Stimulated activated CD4-positive, alpha-beta T cell treated with anti-CD3 and anti-CD28 coated beads, TNF-alpha, amount 100 ng/mL, for 1 hour (primary cell): ENCODE results near the gene FNIP1.
"Not testable (repeated sequence)": the region's sequence is repeated elsewhere in the genome, so short reads cannot be mapped to it uniquely, and the experiment has no call there.

ENCODE experiments used
- DNase-seq, 3 donors: peaks; one replicate each; pipeline ENCODE4 v3.0.0-alpha.2; 2020; ENCODE audit warnings: low read depth in 3 of 3, low spot score in 1 of 3

FNIP1 gene

DNA sequence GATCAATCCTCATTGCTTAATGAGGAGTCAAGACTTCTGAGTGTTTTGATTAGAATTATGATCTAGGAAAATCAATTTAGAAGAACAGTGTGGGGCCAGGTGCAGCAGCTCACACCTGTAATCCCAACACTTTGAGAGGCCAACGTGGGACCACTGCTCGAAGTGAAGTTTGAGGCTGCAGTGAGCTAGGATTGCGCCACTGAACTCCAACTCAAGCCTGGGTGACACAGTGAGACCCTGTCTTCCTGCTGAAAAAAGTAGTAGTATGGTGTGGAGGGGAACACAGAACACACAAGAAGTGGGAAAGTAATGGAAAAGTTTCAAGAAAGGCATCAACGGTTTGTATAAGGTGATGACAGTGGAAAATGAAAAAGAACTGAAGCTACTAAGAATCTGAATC is 9.1 kb downstream of the FNIP1 start:
- no peak for DNase-seq

DNA sequence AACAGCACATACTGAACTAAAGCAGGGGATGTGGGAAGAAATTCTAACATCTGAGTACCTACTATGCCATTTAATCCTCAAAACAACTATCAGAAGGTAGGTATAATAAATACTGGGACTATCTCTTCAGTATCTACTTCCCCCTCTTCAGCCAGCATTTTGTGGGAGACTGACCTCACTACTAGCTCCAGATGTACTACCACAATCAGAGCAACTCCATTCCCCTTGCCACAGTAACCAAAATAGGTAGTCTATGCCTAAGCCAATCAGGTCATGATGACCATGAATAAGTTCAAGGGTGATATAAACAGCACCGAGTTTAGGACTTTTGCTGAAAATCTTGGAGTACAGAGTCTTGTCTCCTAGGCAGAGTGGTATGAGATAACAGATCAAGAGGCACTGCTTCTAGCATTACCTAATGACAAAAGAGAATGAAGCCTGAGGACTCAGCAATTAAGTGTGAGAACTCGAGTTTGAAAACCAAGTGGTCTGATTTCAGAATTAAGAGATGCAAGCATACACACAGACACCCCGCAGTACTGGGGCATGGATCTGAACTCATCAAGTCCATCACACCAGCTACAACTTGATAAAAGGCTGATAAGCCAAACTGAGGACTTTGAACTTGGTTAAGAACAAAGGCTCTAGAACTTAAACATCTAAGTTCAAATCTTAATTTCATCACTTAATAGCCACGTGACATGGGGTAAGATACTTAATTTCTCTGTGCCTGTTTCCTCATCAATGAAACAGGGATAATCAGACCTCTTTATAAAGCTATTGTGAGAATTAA is 9.7 kb downstream of the FNIP1 start:
- DNase-seq: no peak

DNA sequence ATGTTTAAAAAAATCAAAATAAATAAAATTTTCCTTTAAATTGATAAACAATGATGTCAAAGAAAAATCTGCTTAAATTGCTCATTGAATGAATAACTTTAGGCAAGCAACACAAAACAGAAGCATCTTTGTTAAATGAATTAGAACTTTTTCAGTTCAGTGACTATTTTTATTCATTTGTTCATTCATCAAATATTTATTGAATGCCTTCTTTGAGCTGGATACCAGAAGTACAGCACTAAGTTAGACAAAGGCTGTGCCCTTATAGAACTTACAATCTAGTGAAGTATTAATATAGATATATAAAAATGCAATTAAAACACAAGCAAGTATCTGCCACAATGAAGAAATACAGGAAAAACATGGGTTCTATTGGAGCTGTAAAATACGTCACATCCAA is 10.8 kb downstream of the FNIP1 start:
- DNase-seq: no peak

DNA sequence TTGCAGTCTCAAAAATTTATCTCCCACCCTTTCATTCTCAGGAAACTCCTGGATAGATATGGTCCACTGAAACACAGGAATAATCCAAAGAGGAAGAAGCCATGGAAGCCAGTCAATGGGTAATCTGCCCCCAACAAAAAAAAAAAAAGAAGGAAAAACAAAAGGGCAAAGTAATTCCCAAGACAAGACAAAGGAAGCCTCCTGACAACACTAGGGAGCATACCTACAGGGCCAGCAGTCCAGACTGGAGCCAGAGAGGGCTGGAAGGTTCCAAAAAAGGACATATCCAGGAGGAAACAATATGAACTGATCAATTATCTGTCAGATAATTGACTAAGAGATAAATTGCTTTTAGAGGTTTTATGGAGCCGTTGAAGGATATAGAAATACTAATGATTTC is 12.9 kb downstream of the FNIP1 start:
- DNase-seq: no peak

DNA sequence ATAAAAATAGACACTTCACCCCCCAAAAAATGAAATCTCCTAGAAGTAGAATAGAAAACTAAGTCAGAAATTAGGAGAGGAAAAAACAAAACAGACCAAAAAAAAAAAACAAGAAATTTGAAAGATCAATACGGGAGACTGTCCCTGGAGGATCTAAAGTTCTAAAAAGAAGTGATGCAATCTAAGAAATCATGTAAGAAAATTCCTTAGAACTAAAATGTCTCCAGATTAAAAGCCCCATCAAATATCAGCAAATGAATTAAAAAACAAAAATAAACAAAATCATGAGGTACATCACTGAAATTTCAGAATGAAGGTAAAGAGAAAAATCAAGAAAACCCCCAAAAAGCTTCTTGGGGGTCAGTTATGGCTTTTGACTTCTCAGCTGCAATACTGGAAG is 13.5 kb downstream of the FNIP1 start:
- DNase-seq: no peak

DNA sequence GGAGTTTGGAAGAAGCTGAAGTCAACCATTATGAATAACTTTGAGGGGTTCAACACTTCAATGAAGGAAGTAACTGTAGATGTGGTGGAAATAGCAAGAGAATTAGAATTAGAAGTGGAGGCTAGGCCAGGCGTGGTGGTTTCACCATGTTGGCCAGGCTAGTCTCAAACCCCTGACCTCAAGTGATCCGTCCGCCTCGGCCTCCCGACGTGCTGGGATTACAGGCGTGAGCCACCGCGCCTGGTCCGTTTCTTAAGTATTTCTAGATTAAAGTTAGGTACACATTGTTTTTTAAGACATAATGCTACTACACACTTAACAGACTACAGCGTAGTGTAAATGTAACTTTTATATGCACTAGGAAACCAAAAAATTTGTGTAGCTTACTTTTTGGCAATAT is 14.1 kb downstream of the FNIP1 start:
- DNase-seq: no peak

DNA sequence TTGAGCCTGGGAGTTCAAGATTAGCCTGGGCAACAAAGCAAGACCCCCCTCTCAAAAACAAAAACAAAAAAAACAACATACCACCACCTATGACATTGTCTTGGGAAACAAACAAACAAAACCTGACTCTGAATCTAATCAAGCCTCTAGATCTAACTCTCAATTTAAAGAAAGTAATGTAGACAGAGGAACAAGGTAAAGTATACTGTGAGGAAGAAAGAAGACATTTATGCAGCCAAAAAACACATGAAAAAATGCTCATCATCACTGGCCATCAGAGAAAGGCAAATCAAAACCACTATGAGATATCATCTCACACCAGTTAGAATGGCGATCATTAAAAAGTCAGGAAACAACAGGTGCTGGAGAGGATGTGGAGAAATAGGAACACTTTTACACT is 18.7 kb downstream of the FNIP1 start:
- DNase-seq: not testable (repeated sequence)

DNA sequence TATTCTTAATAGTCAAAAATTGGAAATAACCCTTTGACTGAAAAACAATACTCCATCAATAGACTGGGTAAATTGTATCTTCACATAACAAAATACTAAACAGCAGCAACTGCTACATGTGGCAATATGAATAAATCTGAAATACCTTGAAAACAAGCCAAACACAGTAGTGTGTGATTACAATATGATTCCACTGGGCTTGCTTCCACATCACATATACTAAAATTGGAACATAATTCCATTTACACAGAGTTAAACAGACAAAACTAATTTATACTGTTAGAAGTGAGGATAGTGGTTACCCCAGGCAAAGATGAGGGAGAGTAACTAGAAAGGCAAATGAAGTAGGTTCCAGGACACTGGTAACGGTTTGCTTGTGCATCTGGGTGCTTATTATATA is 20.4 kb downstream of the FNIP1 start:
- no peak for DNase-seq

DNA sequence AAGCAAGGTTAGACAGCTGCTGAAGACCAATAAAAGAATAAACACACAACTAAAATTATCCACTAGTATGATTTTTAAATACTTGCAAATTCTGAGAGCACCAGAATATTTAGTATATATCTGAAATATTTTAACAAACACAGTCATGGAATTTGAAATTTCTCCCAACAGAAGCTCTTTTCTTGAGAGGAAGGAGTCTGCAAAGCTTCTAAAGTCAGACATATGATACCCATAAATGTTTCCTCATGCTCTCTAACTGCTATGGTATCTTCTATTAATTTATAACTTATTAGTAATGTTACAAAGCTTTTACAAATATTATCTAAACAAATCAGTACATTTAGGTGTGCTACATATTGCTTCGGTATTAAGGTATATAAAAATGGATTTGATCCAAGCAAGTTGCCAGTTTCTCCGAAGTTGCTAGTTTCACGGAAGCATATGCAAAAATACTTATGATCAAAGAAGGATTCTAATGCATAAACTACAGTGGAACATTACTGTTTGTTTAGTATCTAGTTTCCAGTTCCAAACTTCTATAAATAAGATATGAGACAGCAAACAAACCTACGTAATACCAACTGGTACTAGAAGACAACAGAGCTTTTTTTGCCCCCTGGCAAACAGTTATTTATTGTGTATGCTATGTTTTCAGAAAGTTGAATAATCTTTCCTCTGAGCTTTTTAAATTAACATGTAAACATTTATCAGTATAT is 22.0 kb downstream of the FNIP1 start:
- no peak for DNase-seq

DNA sequence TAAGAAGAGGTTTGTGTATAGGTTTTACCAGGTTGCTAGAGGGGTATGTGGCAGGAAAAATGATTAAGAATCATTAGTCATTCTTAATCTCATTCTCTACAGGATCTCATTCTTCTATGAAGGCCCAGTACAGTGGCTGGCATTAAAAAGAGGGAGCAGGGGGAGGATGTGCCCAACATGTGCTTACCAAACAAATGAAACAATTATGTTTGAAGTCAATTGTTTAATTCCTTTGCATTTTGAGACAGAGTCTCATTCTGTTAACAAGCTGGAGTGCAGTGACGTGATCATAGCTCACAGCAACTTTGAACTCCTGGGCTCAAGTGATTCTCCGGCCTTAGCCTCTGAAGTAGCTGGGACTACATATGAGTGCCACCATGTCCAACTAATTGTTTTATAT is 23.0 kb downstream of the FNIP1 start:
- DNase-seq: no peak

DNA sequence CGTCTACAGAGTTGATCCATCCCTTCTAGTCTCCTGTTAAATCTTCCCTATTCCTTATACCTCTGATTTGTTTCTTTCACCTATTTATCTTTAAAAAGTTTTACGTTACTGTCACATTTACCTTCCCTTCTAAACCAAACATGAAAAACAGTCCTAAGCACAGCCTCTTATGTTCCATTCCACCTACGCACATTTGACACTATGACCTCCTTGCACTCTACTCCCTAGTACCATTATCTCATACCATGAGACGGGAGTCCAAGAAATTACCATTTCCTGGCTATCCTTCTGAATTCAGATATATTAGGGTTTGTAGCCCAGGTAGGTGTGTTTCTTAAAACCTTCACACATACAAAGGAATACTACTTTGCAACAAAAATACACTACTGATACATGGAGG is 25.1 kb downstream of the FNIP1 start:
- no peak for DNase-seq

DNA sequence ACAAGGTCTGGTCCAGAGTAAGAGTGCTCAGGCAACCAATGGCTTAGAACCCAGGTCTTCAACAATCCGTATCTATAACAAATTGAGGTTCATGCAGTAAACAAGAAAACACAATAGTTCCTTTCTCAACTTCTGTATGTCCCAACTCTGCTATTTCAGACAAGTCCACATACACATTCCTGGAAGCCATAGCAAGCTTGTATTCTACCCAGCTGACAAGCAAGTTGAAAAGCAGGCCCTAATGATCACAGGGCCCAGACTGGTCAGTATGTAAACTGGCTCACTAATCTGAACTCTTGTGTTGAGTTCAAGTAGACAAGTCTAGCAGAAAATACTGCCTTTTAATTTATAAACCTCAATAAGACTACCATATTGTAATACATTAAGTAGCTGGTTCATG is 26.9 kb downstream of the FNIP1 start:
- no peak for DNase-seq

DNA sequence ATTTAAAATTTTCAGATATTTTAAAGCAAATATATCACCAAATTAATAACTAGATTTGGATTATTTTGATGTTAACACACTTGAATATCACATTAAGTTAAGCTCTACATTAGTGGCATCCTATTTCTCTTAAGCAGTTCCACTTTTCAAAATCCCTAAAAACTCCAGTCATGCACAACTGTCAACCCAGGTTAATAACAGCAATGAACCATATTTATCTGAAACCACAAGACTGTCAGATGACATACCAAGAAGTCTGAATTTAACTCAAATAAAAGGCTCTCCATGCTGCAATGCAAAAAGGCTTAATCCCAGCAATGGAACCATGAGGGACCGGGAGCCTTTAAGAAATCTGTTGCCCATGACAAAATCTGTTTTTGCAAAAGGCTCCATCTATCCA is 27.5 kb downstream of the FNIP1 start:
- no peak for DNase-seq

DNA sequence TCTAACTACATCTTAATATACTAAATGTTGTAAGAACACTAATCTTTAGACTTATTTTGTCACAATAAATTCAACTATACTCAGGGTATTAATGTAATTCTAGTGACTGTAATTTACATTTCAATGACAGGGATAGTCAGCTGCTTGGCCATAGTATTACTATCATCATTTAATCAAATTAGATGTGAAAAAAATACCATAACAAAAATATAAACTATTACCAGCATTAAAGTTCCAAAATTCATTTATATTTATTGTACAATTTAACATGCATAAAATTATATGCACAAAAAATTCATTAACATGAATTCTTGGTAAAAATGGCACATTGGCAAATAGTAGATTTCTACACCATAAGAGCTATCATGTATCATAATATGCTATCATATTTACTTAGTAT is 28.9 kb downstream of the FNIP1 start:
- DNase-seq: no peak

DNA sequence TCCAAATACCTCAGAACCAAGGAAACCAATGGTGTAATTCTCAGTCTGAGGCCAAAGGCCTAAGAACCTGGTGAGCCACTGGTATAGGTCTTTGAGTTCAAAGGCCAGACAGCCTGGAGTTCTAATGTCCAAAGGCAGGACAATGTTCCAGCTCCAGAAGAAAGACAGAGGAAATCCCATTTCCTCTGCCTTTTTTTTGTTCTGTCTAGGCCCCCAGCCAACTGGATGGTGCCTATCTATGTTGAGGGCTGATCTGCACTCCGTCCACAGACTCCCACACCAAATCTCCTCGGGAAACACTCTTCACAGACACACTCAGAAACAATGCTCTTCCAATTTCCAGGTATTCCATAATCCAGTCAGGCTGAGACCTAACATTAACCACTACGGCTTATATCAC is 30.1 kb downstream of the FNIP1 start:
- no peak for DNase-seq

DNA sequence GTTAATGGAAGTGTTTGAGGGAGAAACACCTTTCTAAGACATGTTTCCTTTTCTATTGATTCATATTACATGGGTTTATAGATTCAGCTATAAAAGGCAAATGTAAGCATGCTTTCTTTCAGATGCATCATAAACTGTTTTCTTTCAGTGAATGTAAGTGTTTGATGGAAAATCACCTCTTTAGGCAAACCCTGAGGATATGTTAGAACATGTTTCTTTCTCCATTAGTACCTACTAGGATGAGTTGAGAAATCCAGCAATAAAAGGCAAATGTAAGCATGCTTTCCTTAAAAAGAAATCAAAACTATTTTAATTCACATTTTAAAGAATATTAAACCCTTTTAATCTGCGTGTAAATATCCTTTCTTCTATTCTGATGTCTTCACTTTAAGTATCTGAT is 31.6 kb downstream of the FNIP1 start:
- DNase-seq: no peak

DNA sequence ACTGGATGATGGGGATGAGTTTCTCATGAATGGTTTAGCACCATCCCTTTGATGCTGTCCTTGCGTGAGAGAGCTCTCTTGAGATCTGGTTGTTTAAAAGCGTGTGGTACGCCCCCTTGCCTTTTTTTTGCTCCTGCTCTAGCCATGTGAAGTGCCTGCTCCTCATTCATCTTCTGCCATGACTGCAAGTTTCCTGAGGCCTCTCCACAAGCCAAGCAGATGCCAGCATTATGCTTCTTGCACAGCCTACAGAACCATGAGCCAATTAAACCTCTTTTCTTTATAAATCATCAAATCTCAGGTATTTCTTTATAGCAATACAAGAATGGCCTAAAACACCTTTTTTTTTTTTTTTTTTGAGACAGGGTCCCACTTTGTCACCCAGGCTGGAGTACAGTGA is 32.8 kb downstream of the FNIP1 start:
- no peak for DNase-seq

DNA sequence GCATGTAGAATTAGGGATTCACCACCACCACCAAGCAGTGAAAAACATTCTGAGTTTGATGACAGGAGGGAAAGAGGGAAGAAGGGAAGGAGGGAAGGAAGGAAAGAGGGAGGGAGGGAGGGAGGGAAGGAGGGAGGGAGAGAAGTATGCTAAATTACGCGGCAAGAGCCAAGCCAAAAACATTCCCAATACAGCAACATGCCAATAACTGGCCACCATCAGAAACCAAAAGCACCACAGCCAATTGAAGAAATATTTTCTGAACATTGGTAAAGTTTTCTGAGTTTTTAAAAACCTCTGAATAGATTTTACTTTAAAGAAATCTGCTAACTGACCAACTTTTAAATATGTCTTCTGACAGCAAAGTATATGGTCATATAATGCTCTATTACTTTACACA is 36.0 kb downstream of the FNIP1 start:
- no peak for DNase-seq

DNA sequence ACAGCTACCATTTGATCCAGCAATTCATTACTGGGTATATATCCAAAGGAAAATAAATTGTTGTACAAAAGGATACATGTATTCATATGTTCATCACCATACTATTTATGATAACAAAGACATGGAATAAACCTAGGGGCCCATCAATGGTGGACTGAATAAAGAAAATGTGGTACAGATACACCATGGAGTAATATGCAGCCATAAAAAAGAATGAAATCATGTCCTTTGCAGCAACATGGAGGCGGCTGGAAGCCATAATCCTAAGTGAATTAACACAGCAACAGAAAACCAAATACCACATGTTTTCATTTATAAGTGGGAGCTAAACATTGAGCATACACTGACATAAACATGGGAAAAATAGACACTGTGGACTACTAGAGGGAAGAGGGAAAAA is 37.1 kb downstream of the FNIP1 start:
- no peak for DNase-seq

DNA sequence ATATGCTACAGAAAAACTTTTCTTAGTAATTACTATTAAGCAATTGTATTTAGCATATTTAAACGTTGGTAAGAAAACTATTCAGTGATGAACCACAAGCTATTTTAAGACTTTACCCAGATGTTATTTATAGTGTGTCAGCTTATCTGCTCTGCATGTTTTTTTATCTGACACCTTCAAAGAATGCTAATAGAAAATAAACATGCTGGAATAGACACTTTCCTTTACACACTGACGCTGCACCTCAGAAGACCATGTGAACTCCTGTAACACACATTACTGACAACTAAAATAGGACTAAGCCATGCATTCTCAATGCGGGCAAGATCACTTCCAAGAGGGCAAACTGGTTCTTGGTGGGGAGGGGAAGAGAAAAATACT is 38.3 kb downstream of the FNIP1 start:
- no peak for DNase-seq

DNA sequence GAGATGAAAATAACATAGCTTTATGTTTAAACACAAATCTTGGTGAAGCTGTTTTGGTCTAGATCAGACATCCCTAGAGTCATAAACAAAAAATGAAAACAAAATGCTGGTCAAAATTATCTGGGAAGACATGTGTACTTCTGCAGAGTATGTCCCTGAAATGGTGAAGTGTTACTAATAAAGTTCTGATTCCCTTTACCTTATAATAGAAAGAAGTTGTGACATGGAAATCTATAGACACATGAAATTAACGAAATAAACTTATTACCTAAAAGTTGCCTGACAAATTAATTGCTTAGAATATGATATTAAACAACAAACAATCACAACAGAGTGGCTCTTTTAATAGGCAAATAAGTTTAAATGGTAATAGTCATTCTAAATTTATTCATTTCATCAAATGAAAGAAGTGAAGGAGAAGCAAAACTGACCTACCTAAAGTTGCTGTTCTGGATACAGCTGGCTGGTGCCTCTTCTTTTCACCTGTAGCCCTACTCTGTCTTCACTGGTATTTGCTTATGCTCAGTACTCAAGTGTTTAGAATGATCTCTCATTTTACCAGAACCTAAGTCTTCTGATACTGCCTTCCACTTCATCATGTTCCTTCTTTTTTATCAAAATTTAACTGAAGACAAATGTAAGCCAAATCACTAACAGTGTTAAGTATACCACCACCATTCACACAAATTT is 38.8 kb downstream of the FNIP1 start:
- no peak for DNase-seq

DNA sequence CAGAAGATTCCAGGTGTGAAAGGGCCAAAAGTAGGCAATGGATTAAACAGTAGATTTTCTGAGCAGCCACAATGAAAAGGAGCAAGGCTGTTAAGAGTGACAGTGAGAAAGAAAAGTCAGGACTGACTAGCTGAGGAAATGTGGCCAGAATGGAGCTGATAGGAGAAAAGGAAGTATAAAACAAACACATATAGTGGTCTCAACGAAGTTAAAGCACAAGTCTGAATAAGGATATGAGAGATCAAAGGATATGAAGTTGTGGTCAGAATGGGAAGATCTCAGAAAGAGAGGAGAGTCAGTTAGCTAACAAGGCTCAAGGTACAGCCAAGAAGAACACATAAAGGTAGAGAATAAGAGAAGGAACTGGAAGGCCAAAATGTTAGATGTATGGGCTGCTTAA is 39.9 kb downstream of the FNIP1 start:
- DNase-seq: no peak
